Choroid plexus epithelial cell (primary cell): ENCODE results near the gene NTM.

Experiments
- DNase-seq: peaks from one replicate; pipeline ENCODE4 v3.0.0-alpha.2; 2010; ENCODE audit warnings: low read depth
- H3K4me3 ChIP-seq: 2 replicates; pipeline ENCODE4 v1.5.1; 2011; ENCODE audit warnings: low read depth, mild to moderate bottlenecking, control low read depth, low read length, moderate library complexity
- CTCF ChIP-seq: conservative IDR thresholded peaks from 2 replicates; pipeline ENCODE4 v1.5.1; 2011; ENCODE audit warnings: low read depth, mild to moderate bottlenecking, control low read depth, inconsistent platforms, low read length, moderate library complexity

The NTM gene

GRCh38 chr11:132245403-132246385 lies 875.3 kb downstream of the NTM start:
- no peak overlapping the region for H3K4me3 ChIP-seq
- no peak for DNase-seq
- no peak for TF ChIP-seq CTCF

- no peak for TF ChIP-seq CTCF
- H3K4me3 ChIP-seq = no peak overlapping the region
- no peak for DNase-seq
Measured at GRCh38 chr11:132248580-132248979, 878.2 kb downstream of the NTM start.

DNA sequence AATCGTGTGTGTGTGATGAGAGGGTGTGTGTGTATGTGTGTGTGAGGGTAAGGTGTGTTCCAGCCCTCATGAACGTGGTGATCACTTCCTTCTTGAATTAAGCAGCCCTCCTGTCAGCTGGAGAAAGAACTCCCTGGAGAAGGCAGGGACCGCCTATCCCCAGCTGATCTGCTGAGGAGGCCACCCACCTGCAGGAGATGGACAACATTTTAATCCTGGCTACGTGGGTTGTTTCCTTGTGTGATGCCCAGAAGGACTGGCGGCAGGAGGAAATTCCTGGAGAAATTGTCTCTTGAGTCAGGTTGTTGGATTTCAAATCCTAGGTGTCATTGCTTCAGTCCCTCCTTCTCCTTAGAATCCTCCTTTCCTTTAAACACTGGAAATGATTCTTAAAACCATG lies 878.8 kb downstream of the NTM start:
- no peak for TF ChIP-seq CTCF
- no peak for DNase-seq
- no peak overlapping the region for H3K4me3 ChIP-seq

GRCh38 chr11:132251061-132251460 lies 880.6 kb downstream of the NTM start:
- H3K4me3 ChIP-seq = no peak overlapping the region
- DNase-seq = no peak
- TF ChIP-seq CTCF = no peak

- TF ChIP-seq CTCF = no peak
- no peak for DNase-seq
- H3K4me3 ChIP-seq = no peak overlapping the region
Measured at GRCh38 chr11:132253469-132254264, 883.3 kb downstream of the NTM start.

DNA sequence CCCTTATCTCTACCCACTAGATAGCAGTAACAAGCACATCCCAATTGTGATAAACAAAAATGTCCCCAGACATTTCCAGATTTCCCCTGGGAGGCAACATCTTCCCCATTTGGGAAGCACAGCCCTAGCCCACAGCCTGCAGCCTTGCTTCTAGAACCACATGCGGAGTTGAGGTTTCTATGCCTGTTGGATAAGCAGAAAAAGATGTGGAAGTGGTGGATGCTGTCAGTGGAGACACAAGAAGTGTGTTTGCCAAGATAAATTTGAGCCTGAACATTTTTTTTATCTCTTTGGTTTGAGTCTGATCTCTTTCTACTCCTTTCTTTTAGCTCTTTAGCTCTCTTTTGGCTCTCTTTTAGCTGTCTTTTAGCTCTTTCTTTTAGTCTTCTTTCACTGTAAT lies 884.5 kb downstream of the NTM start:
- TF ChIP-seq CTCF = no peak
- H3K4me3 ChIP-seq = no peak overlapping the region
- no peak for DNase-seq
